Stimulated activated CD4-positive, alpha-beta T cell treated with anti-CD3 and anti-CD28 coated beads, Interleukin-4, amount 100 ng/mL, for 48 hours (primary cell): ENCODE results near the gene RSAD1.
"Not testable (repeated sequence)": the region's sequence is repeated elsewhere in the genome, so short reads cannot be mapped to it uniquely, and the experiment has no call there.

Experiments
- DNase-seq, 2 donors: peaks; one replicate each; pipeline ENCODE4 v3.0.0-alpha.2; 2020; ENCODE audit warnings: low read depth in 2 of 2

The RSAD1 gene

DNA sequence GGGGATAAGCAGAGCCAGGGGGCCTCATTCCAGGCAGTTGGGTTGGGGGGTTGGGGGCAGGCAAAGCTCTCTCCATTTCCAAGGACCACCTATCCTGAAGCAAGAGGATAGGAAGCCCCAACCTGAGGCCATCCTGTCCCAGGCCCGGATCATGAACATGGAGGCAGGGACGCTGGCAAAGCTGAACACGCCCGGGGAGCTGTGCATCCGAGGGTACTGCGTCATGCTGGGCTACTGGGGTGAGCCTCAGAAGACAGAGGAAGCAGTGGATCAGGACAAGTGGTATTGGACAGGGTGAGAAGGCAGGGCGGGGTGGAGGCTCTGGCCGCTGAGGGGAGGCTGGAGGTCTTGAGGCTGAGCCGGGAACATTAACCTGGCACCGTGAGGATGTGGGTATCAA is 6.4 kb upstream of the RSAD1 start:
- no peak for DNase-seq

DNA sequence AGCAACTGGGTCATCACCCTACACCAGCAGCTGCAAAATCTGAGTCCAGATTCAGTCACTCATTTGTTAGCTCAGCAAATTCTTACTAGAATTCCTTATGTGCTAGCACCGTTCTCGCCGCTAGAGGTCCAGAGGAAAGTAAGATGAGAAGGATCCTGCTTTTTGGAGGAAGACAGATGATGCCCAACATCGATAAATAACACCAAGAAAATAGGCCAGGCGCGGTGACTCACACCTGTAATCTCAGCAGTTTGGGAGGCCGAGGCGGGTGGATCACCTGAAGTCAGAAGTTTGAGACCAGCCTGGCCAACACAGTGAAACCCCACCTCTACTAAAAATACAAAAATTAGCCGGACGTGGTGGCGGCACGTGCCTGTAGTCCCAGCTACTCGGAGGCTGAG is 5.9 kb upstream of the RSAD1 start:
- DNase-seq = not testable (repeated sequence)

DNA sequence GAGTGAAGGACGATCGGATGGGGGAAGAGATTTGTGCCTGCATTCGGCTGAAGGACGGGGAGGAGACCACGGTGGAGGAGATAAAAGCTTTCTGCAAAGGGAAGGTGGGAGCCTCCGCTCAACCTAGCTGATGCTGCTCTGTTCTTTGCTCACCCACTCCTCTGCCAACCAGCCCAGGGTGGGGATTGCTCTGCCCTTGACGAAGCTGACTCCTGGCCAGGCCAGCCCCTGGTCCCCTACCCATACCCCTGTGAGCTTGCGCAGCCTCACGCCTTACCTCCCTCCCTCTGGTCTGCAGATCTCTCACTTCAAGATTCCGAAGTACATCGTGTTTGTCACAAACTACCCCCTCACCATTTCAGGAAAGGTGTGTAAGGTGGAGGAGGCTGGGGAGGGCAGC is 4.8 kb upstream of the RSAD1 start:
- no peak for DNase-seq

DNA sequence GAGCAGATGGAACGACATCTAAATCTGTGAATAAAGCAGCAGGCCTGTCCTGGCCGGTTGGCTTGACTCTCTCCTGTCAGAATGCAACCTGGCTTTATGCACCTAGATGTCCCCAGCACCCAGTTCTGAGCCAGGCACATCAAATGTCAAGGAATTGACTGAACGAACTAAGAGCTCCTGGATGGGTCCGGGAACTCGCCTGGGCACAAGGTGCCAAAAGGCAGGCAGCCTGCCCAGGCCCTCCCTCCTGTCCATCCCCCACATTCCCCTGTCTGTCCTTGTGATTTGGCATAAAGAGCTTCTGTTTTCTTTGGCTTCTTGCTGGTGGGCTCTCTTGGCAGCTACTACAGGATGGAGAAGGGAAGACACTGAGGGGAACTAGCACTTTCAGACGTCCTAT is 4.1 kb upstream of the RSAD1 start:
- DNase-seq = no peak

DNA sequence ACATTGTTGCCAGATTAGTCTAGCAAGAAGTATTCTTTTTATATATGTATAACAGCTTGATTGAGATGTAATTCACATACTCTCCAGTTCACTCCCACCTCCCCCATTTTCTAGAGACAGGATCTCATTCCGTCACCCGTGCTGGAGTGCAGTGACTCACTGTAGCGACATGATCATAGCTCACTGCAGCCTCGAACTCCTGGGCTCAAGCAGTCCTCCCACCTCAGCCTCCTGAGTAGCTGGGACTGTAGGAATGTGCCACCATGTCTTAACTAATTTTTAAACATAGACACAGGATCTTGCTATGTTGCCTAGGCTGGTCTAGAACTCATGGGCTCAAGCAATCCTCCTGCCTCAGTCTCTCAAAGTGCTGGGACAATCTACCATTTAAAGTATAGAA is 3.3 kb upstream of the RSAD1 start:
- no peak for DNase-seq

DNA sequence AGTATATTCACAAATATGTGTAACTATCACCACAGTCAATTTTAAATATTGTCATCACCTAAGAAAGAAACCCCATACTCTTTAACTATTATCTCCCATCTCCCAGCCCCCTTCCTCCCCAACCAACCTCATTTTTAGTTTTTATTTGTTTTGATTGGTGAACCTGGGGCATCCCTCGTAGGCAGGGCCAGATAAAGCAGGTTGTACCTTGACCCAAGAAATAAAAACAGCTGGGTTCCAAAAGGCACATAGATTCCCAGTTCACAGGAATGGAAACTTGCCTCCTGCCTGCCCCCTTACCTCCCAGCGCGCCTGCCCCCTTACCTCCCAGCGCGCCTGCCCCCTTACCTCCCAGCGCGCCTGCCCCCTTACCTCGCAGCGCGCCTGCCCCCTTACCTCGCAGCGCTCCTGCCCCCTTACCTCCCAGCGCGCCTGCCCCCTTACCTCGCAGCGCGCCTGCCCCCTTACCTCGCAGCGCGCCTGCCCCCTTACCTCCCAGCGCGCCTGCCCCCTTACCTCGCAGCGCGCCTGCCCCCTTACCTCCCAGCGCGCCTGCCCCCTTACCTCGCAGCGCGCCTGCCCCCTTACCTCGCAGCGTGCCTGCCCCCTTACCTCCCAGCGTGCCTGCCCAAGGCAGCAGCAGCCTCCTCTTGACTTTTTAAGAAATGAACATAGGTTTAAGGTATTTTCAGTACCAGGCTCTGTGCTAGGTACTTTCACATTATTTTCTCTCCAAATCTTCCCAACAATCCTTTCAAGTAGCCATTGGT is 2.7 kb upstream of the RSAD1 start:
- not testable (repeated sequence) for DNase-seq

DNA sequence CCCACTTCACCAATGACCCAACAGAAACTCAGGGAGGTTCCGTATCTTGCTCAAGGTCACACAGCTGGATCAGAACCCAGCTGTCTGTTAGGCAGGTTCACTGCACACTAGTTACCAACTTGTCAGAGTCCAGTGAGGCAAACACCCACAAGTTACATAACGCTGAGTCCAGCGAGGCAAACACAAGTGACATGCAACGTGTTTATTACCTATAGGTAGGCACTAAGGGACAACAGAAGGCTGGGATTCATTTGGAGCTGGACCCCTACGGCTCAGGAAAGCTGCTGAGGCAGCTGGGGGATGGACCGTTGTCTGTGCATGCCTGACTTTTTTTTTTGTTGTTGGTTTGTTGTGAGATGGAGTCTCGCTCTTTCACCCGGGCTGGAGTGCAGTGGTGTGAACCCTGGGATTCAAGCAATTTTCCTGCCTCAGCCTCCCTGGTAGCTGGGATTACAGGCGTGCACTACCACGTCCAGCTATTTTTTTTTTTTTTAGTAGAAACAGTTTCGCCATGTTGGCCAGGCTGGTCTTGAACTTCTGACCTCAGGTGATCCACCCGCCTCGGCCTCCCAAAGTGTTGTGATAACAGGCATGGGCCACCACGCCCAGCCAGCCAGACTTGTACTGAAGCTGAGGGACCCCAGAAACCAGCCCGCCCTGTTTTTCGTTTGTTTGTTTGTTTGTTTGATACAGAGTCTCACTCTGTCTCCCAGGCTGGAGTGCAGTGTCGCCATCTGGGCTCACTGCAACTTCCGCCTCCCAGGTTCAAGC is 1.9 kb upstream of the RSAD1 start:
- no peak for DNase-seq

DNA sequence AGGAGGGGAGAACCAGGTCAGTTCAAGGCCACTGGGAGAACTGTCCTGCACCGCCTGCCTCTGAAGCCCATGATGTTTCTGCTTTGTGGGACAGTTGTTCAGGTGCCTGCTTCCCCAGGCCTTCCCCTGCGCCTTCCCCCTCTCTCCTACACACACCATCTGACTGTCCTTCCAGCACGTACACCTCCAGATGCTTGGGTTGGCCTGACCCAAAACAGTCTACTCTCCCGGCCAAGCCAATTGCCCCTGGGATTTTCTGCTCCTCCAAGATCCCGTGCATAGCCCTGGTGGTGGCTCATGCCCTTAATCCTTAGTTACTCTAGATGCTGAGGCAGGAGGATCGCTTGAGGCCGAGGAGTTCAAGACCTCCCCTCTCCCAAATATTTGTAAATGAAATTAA is 684 bp upstream of the RSAD1 start:
- no peak for DNase-seq

DNA sequence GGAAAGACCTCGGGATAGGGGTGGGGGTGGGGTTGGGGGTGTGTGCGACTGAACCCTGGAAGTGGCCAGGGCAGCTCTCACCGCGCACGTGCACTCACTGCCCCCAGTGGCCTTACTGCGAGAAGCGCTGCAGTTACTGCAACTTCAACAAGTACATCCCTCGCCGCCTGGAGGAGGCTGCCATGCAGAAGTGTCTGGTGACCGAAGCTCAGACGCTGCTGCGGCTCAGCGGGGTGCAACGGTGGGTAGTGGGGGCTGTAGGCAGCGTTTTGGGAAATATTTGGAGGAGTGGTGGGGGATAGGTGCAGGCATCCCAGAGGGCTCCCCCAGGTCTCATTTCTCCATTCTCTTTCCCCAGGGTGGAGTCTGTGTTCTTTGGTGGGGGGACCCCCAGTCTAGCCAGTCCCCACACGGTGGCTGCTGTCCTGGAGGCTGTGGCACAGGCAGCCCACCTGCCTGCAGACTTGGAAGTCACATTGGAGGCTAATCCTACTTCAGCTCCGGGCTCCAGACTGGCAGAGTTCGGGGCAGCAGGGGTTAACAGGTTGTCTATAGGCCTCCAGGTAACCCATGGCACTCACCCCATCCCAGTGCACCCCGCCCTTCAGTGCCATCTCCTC is 972 bp downstream of the RSAD1 start:
- DNase-seq = peak; percentile 50 to 64

DNA sequence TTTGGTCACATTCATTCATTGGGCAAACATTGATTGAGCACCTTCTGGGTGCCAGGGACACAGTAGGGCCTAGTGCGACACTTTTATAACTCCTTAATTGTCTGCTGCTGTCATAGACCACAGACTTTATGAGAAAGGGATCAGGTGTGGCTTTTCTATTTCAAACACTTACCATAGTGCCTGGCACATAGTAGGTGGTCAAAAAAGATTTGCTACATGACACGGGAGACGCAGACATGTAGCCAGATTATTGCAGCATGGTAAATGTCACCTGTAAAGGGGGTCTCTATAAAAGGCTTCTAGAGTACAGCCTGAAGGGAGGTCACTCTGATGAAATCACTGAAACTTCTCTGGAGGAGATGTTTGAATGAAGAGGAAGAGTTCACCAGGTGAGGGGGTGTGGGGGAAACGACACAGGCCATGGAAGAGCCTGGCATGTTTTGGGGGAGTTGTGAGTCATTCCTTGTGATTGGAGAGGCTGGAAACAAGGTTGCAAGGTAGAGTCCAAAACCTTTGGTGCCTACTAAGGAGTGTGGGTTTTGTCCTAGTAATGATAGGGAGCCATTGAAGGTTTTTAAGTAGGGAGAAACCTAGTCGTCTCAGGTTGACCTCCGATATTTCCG is 1.6 kb downstream of the RSAD1 start:
- DNase-seq = no peak

DNA sequence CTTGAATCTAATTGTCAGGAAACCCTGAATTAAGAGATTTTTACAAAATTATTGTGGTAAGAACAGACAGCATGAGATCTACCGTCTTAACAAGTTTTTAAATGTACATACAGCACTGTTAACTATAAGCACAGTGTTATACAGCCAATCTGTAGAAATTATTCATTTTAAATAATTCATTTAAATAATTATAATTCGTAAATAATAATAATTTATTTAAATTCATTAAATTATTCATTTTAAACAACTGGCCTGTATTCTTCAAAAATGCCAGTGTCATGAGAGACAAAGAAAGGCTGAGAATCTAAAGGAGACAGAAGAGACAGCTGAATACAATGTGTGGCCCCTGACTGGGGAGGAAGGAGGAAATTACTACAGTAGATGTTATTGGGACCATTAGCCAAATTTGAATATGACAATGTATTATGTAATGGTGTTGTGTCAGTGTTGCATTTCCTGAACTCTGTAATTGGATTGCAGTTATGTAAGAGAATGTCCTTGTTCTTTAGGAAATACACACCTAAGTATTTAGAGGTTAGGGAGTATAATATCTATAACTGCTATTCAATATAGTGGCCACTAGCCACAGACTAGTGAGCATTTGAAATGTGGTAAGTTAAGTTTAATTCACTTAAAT is 2.3 kb downstream of the RSAD1 start:
- DNase-seq = no peak

DNA sequence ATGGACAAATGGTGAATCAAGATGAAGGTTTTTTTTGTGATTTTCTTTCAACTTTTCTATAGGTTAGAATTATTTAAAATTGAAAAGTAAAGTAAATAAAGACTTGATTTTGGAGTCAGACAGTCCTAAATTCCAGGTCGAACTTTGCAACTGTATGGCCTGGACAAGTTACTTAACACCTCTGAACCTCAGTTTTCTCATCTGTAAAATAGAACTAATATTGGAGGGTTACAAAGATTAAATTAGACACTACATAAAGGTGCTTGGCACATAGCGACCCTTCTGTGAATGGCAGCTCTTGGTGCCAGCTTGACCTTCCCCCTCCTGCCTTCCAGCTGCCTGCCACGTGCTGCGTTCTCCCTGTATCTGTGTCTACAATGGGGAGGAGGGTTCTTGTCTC is 3.0 kb downstream of the RSAD1 start:
- no peak for DNase-seq

DNA sequence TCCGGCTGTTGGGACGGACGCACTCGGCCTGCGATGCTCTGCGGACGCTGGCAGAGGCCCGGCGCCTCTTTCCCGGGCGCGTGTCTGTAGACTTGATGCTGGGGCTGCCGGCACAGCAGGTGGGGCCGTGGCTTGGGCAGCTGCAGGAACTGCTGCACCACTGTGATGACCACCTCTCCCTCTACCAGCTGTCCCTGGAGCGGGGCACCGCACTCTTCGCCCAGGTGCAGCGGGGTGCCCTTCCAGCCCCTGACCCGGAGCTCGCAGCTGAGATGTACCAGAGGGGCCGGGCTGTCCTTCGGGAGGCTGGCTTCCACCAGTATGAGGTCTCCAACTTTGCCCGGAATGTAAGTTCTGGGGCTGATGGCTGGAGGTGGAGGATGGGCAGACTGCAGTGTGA is 3.5 kb downstream of the RSAD1 start:
- no peak for DNase-seq

DNA sequence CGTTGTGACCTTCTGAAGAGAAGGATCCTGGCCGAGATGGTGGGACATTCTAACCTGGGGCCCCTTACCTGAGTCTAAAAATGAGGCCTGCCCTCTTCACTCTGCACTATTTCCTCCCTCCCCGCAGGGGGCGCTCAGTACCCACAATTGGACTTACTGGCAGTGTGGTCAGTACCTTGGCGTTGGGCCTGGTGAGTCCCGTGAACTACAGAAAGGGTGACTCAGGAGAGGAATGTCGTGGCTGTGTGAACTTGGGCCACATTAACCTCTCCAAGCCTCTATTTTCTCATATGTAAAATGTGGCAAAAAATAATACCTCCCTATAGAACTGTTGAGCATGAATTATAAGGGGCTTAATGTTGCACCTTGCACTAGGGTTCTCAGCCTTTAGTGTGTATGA is 3.9 kb downstream of the RSAD1 start:
- DNase-seq = peak; percentile 69 to 72

DNA sequence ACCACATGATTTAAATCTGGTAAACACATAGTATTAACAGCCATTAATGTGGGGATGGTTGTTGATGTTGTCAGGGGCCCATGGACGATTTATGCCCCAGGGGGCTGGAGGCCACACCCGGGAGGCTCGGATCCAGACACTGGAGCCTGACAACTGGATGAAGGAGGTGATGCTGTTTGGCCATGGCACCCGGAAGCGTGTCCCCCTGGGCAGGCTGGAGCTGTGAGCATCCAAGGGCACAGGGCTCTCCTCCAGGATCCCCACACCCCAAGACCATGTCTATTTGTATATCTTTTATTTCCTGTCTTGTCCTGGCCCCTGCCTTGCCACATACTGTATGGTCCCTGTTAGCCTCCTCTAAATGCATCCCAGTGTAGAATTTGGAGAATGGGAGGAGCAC is 4.6 kb downstream of the RSAD1 start:
- DNase-seq = no peak

DNA sequence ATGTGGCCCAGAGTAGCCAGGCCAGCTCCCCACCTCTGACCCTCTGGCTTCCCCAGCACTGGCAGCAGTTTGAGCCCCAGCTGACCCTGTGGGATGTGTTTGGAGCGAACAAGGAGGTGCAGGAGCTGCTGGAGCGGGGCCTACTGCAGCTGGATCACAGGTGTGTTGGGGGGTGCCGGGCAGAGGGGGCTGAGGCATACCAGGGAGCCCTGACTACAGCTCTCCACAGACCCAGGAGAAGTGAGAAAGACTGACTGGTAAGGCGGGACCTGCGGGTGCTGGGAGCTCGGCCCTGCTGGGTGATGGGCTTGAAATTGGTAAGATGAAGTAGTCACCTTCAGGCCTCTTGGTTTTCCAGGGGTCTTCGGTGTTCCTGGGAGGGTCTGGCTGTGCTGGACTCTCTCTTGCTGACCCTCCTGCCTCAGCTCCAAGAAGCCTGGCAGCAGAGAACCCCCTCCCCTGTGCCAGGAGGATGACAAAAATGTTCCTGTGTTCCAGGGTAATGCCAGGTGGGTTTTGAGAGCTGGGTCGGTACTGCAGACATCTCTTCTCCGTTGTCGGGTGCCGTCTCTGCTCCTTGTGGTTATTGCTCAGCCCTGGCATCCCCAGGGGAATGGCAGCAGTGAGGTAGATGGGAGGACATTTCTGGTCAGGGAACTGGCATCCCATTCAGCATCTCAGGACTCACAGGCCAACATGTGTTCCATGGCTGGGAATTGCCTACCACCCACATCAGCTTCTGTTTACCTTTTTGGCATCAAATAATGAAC is 5.9 kb downstream of the RSAD1 start:
- no peak for DNase-seq

DNA sequence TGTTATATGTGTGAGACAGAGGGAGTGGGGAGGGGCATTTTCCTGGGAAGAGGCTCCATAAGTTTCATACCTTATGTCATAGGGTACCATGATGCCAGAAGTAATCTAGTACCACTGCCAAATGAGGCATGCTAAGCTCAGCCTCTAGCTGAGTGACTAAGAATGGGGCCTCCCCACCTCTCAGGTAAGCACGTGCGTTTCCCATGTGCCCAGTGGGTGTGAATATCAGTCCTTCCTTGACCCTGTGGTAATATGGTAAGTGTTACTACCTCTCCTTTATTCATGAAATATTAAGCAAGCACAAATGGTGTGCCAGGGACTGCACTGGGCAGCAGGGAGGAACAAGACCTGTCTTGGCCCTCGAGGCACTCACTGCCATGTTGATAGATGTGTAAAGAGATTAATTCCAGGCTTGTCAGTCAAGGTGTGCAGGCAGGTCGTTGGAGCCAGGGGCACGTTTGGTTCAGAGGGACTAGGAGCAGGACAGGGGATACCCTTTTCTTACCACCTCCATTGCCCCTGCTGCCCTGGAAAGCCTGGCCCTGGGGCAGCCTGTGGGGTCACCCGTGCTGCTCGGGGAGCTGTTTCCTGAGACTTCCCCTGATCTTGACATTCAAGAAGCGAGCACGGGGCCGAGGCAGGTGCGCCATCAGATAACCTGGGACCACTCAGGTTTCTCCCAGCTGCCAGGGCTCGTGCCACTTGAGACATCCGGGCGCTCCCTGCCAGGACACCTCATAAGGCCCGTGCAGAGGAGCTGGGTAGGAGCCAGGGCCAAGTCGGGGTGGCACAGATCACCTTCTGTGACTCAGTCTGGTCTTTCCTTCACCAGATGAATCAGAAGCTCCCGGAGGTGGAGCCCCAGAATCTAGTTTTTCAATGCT is 8.8 kb downstream of the RSAD1 start:
- no peak for DNase-seq

DNA sequence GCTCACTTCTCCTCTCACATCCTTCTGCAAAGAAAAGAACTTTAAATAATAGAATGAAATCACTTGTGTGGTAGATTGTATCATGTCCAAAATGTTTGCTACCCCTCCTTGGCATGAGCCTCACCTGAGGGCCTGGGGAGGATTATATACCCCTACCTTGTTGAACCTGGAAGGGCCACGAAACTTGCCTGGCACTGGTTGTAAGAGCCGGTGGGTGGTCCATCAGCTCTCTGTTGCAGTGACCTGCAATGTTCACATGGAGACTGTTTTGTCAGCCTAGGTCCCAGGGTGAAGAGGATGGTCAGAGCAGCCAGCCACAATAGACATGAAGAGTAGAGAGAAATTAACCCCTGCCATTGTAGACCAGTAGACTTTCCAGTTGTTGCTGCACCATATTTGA is 10.2 kb downstream of the RSAD1 start:
- no peak for DNase-seq

DNA sequence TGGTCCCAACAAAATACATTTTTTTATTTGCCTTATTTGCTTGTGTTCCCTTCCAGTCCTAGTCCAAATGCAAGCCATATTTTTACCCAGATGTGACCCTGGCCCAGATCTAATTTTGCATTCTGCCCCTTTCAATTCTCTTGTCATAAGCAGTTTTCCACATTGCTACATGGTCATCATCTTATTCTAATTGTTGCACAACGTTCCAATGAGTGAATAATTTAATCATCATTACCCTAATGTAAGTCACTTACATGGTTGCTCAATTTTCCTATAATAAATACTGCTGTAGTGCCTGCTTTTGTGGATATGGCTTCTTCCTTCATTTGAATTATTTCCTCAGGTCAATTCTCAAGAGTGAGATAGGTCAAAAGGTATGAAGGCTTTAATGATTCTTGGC is 12.8 kb downstream of the RSAD1 start:
- DNase-seq = no peak

DNA sequence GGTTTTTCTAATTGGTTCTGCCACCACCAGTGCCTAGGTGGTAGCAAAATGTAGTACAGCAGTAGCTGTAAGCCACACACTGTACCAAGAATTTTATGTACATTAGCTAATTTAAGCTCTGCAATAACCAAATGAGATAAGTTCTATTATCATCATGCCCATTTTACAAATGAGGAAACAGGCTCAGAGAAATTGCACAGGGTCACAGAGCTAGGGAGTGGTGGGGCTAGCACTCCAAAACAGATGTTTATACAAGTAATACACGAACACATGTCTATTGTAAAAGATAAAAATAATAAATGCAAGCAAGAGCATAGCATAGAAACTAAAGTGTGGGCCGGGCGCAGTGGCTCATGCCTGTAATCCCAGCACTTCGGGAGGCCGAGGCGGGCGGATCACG is 13.6 kb downstream of the RSAD1 start:
- DNase-seq = no peak
